Endothelial cell of umbilical vein (primary cell): Measurements from ENCODE around the gene NDUFB10. TPM values are rescaled to one million over a fixed set of nuclear protein-coding genes. Genes with fewer than 3 reads are reported as not detected.

Source experiments
- BruUV-seq: library from RNA; stranded (reverse); fragments of 400-500 nt; replicated peaks from 2 replicates; lab custom pipeline; 2021; lab: Mats Ljungman, UMichigan
- CTCF ChIA-PET: fragments of 300-600, 350-600 bp; sonication (Branson Sonifier 250); formaldehyde crosslinking; loops from one replicate; lab custom pipeline; 2021; ENCODE audit warnings: antibody characterized with exemption, inconsistent platforms; lab: Charles Lee
- POLR2A ChIA-PET: fragments of 300-600, 350-600 bp; sonication (Branson Sonifier 250); formaldehyde crosslinking; loops from one replicate; lab custom pipeline; 2021; ENCODE audit warnings: antibody characterized with exemption, inconsistent platforms; lab: Charles Lee
- DNase-seq: peaks from one replicate; pipeline ENCODE4 v3.0.0-alpha.2; 2011; ENCODE audit warnings: low read depth, low spot score
- FAIRE-seq: peaks from 2 replicates; lab custom pipeline; 2011; peaks lifted over from hg19 to GRCh38; lab: Jason Lieb, UNC
- H2AFZ ChIP-seq: 2 replicates; pipeline ENCODE4 v1.6.0; 2012; ENCODE audit warnings: low read depth, low read length, control low read depth, inconsistent platforms
- H3K27ac ChIP-seq: 2 replicates; pipeline ENCODE4 v1.5.1; 2011; ENCODE audit warnings: low read depth, mild to moderate bottlenecking, control low read depth, low read length, moderate library complexity; ENCODE audit not compliant: insufficient read depth
- H3K27me3 ChIP-seq, 2 experiments: 2 replicates each; pipeline versions ENCODE4 v1.6.0 to v1.6.1; 2011; ENCODE audit warnings: low read length in 2 of 2, mixed read lengths in 1 of 2; ENCODE audit not compliant: control insufficient read depth in 2 of 2, insufficient read depth in 2 of 2
- H3K36me3 ChIP-seq, 2 experiments: 2 replicates in 1 of 2; 3 replicates in 1 of 2; pipeline ENCODE4 v1.5.1; 2011; ENCODE audit warnings: low read length in 2 of 2, mild to moderate bottlenecking in 1 of 2, moderate library complexity in 1 of 2; ENCODE audit not compliant: control insufficient read depth in 2 of 2, insufficient read depth in 2 of 2; ENCODE audit errors: extremely low read depth in 1 of 2
- H3K4me1 ChIP-seq: 3 replicates; pipeline ENCODE4 v1.5.1; 2011; ENCODE audit warnings: mild to moderate bottlenecking, low read length; ENCODE audit not compliant: control insufficient read depth, insufficient read depth; ENCODE audit errors: extremely low read depth
- H3K4me2 ChIP-seq: 2 replicates; pipeline ENCODE4 v1.6.1; 2011; ENCODE audit warnings: low read length, control low read depth, mixed read lengths; ENCODE audit not compliant: insufficient read depth
- H3K4me3 ChIP-seq, 3 experiments: fragments of 200-600 bp in 1 of 3; sonication (generic), shearing (Covaris generic) in 1 of 3; replicated peaks in 1 of 3; 2 replicates each; pipeline ENCODE4 v1.5.1; 2011 to 2016; ENCODE audit warnings: control low read depth in 3 of 3, low read length in 3 of 3, mild to moderate bottlenecking in 2 of 3, inconsistent platforms in 1 of 3, low read depth in 1 of 3, moderate library complexity in 1 of 3; ENCODE audit not compliant: insufficient read depth in 1 of 3
- H3K79me2 ChIP-seq: 2 replicates; pipeline ENCODE4 v1.6.0; 2012; ENCODE audit warnings: low read length, inconsistent platforms; ENCODE audit not compliant: control insufficient read depth, insufficient read depth
- H3K9ac ChIP-seq: replicated peaks from 2 replicates; pipeline ENCODE3; 2011; ENCODE audit warnings: low read length, control low read depth; ENCODE audit not compliant: insufficient read depth; ENCODE audit errors: extremely low read depth
- H3K9me1 ChIP-seq: replicated peaks from 3 replicates; pipeline ENCODE4 v1.6.0; 2011; ENCODE audit warnings: mild to moderate bottlenecking, low read length; ENCODE audit not compliant: control insufficient read depth, insufficient read depth; ENCODE audit errors: extremely low read depth
- H3K9me3 ChIP-seq: replicated peaks from 2 replicates; pipeline ENCODE4 v1.5.1; 2012; ENCODE audit warnings: low read length, inconsistent platforms; ENCODE audit not compliant: control insufficient read depth, insufficient read depth
- H4K20me1 ChIP-seq: replicated peaks from 2 replicates; pipeline ENCODE3; 2011; ENCODE audit warnings: mild to moderate bottlenecking, low read length; ENCODE audit not compliant: control insufficient read depth, insufficient read depth; ENCODE audit errors: extremely low read depth
- EZH2 ChIP-seq: IDR thresholded peaks from 2 replicates; pipeline ENCODE4 v1.6.1; 2012; ENCODE audit warnings: borderline replicate concordance, low read depth, mild to moderate bottlenecking, moderate library complexity, low read length, inconsistent platforms; ENCODE audit not compliant: severe bottlenecking
- FOS ChIP-seq: IDR thresholded peaks from 2 replicates; pipeline ENCODE4 v1.6.1; 2011; ENCODE audit warnings: mild to moderate bottlenecking, low read length, moderate library complexity, borderline replicate concordance; ENCODE audit not compliant: insufficient read depth
- GATA2 ChIP-seq: IDR thresholded peaks from 2 replicates; pipeline ENCODE4 v1.7.0; 2011; ENCODE audit warnings: low read depth, mild to moderate bottlenecking, moderate library complexity, mixed read lengths, low read length; ENCODE audit not compliant: insufficient read length, insufficient read depth
- JUN ChIP-seq: IDR thresholded peaks from 2 replicates; pipeline ENCODE4 v1.6.1; 2011; ENCODE audit warnings: borderline replicate concordance, low read depth; ENCODE audit not compliant: insufficient read length, insufficient read depth
- MYC ChIP-seq: IDR thresholded peaks from one replicate; pipeline ENCODE4 v1.6.1; 2011; ENCODE audit warnings: mild to moderate bottlenecking, low read depth, low read length
- POLR2A ChIP-seq: IDR thresholded peaks from 2 replicates; pipeline ENCODE4 v1.6.1; 2012; ENCODE audit warnings: low read depth, mild to moderate bottlenecking, control low read depth, low read length
- POLR2AphosphoS5 ChIP-seq: IDR thresholded peaks from 2 replicates; pipeline ENCODE4 v1.6.1; 2012; ENCODE audit warnings: low read depth, mild to moderate bottlenecking, control low read depth, low read length, moderate library complexity; ENCODE audit not compliant: insufficient read depth
- dilution Hi-C: fragments of 300-500 bp; cut with MboI; formaldehyde crosslinking; loops from one replicate; pipeline ENCODE4 v1.15.0; 2019; ENCODE audit warnings: low sequenced_read_pairs; ENCODE audit not compliant: extremely low pct_ligation_motif_present
- intact Hi-C: fragments of 100-400 bp; cut with micrococcal nuclease; formaldehyde crosslinking; loops from one replicate; pipeline ENCODE4 v1.10.0; 2022
- polyA plus RNA-seq, 4 experiments: library from polyadenylated mRNA; depleted of rRNA in 3 of 4; stranded (reverse) in 3 of 4; unstranded in 1 of 4; fragments of >200 nt; gene quantifications; 2 replicates each; pipeline versions ENCODE4 v1.2.1 to v1.2.3, GENCODE V29; 2011 to 2012; ENCODE audit warnings: missing spikeins in 1 of 4
- total RNA-seq: library from RNA; stranded (reverse); gene quantifications from 2 replicates; pipeline ENCODE4 v1.2.3, GENCODE V29; 2021
- TF ChIP-seq, protein P1 (sequence below), 2 donors: IDR thresholded peaks; 1 replicate in 1 of 2; 2 replicates in 1 of 2; pipeline ENCODE4 v1.5.1; 2011; ENCODE audit warnings: low read length in 2 of 2, mild to moderate bottlenecking in 2 of 2, moderate library complexity in 2 of 2, control low read depth in 1 of 2, inconsistent platforms in 1 of 2, low read depth in 1 of 2; ENCODE audit not compliant: insufficient read depth in 1 of 2; ENCODE audit errors: extremely low read depth in 1 of 2
- TF ChIP-seq, protein P2 (sequence below): IDR thresholded peaks from 2 replicates; pipeline ENCODE4 v1.6.1; 2011; ENCODE audit not compliant: insufficient read depth, insufficient read length

NDUFB10 gene
- total and polyA plus RNA-seq, 2 donors (not counting 3 experiments of a cell fraction or from before 2014, with no cell fraction given), result 124 to 167 TPM

DNA sequence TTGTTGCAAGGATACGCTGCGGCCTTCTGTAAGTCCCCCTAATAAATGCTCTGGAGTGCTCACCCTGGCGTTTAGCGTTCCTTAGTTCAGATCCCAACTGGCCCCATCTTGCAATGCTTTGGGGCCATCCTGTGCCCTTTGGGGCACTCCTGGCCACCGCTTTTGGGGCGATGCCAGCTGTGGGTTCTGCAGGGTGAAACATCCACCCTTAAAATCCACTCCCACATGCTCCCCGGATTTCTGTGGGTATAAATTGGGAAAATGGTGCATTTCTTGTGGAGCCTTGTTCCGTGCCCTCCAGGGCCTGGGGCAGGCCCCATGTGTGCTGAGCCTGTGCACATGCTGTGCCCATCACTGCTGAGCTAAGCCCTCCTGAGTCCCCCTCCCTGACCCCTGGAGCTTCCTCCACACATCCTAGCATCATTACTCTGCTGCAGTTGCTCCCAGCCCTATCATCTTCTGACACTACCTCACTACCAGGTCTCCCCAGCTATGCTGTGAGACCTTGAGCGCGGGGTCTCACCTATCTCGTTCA, 22.3 kb upstream of the NDUFB10 start:
- no peaks in the 10 kb centered on the region for H3K9me1 ChIP-seq
- H3K27me3 ChIP-seq, result no peaks in the 10 kb centered on the region
- H3K9me3 ChIP-seq, result no peaks in the 10 kb centered on the region
- peaks cover 4% of the 10 kb centered on the region for H3K4me1 ChIP-seq
- intact Hi-C loops, result no loop called here
- H3K27ac ChIP-seq, result no peak overlapping the region
- ChIA-PET POLR2A (no interaction called here), CTCF (no interaction called here)
- H2AFZ ChIP-seq, result no peak overlapping the region
- FAIRE-seq, result no peak
- BruUV-seq, result no TSS peak
- H3K9ac ChIP-seq, result no peak overlapping the region
- no peak overlapping the region for H3K4me3 ChIP-seq
- no peak for DNase-seq
- H3K36me3 ChIP-seq, result peaks cover 0 to 15% of the 10 kb centered on the region in 2 experiments
- TF ChIP-seq JUN (no peak), POLR2A (no peak), EZH2 (no peak), GATA2 (no peak), FOS (no peak), MYC (no peak), POLR2AphosphoS5 (no peak)
- TF ChIP-seq, protein P1, sequence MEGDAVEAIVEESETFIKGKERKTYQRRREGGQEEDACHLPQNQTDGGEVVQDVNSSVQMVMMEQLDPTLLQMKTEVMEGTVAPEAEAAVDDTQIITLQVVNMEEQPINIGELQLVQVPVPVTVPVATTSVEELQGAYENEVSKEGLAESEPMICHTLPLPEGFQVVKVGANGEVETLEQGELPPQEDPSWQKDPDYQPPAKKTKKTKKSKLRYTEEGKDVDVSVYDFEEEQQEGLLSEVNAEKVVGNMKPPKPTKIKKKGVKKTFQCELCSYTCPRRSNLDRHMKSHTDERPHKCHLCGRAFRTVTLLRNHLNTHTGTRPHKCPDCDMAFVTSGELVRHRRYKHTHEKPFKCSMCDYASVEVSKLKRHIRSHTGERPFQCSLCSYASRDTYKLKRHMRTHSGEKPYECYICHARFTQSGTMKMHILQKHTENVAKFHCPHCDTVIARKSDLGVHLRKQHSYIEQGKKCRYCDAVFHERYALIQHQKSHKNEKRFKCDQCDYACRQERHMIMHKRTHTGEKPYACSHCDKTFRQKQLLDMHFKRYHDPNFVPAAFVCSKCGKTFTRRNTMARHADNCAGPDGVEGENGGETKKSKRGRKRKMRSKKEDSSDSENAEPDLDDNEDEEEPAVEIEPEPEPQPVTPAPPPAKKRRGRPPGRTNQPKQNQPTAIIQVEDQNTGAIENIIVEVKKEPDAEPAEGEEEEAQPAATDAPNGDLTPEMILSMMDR (IDR thresholded peaks at IDR 0.05; ENCODE audit: extremely low read depth in 1 of 2, insufficient read depth in 1 of 2, low read depth in 1 of 2, low read length in 2 of 2), result no peak
- TF ChIP-seq, protein P2, sequence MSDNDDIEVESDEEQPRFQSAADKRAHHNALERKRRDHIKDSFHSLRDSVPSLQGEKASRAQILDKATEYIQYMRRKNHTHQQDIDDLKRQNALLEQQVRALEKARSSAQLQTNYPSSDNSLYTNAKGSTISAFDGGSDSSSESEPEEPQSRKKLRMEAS, result no peak
- no peak overlapping the region for H3K4me2 ChIP-seq
- H3K79me2 ChIP-seq, result no peaks in the 10 kb centered on the region
- dilution Hi-C loops, result no loop called here
- no peaks in the 10 kb centered on the region for H4K20me1 ChIP-seq
